SK-N-SH (cell line): ENCODE measurements around the gene PUM1. TPM values are rescaled to one million over a fixed set of nuclear protein-coding genes. Genes with fewer than 3 reads are reported as not detected.

Source experiments
- CTCF ChIA-PET: fragments of 300-600, 350-600 bp; formaldehyde crosslinking; extraction: SDS; loops from one replicate; lab custom pipeline; 2021; lab: Yijun Ruan, JAX
- POLR2A ChIA-PET: fragments of 350-600 bp; sonication (Branson Sonifier 250); formaldehyde crosslinking; extraction: SDS; loops from one replicate; lab custom pipeline; 2020; ENCODE audit warnings: antibody characterized with exemption, inconsistent platforms; lab: Yijun Ruan, JAX
- DNase-seq: peaks from one replicate; pipeline ENCODE4 v3.0.0; 2012
- H2AFZ ChIP-seq: fragments of 200-600 bp; sonication (generic); 2 replicates; pipeline ENCODE4 v1.8.1; 2016; ENCODE audit warnings: antibody characterized with exemption, mild to moderate bottlenecking, low read depth
- H3F3A ChIP-seq: fragments of 200-600 bp; sonication (generic); replicated peaks from 2 replicates; pipeline ENCODE3; 2016; ENCODE audit warnings: antibody characterized with exemption, mild to moderate bottlenecking; ENCODE audit not compliant: insufficient read depth
- H3K27ac ChIP-seq, 2 experiments: fragments of 200-500 bp in 1 of 2; fragments of 200-600 bp in 1 of 2; sonication (Bioruptor generic) in 1 of 2; sonication (generic), shearing (Covaris generic) in 1 of 2; 2 replicates each; pipeline versions ENCODE4 v1.5.1 to v1.6.1; 2014 to 2016; ENCODE audit warnings: low read depth in 2 of 2, inconsistent platforms in 1 of 2, low read length in 1 of 2, mild to moderate bottlenecking in 1 of 2, mixed read lengths in 1 of 2
- H3K27me3 ChIP-seq: fragments of 200-600 bp; sonication (generic), shearing (Covaris generic); 2 replicates; pipeline ENCODE4 v1.6.1; 2016; ENCODE audit warnings: mixed run types; ENCODE audit not compliant: insufficient read depth
- H3K36me3 ChIP-seq, 2 experiments: fragments of 200-500 bp in 1 of 2; fragments of 200-600 bp in 1 of 2; sonication (Bioruptor generic) in 1 of 2; sonication (generic) in 1 of 2; replicated peaks in 1 of 2; 2 replicates each; pipeline versions ENCODE3 to v1.5.1; 2014 to 2016; ENCODE audit warnings: low read length in 1 of 2, mild to moderate bottlenecking in 1 of 2; ENCODE audit not compliant: insufficient read depth in 2 of 2, control insufficient read depth in 1 of 2
- H3K4me1 ChIP-seq, 2 experiments: fragments of 200-500 bp in 1 of 2; fragments of 200-600 bp in 1 of 2; sonication (Bioruptor generic) in 1 of 2; sonication (generic), shearing (Covaris generic) in 1 of 2; 2 replicates each; pipeline versions ENCODE4 v1.5.1 to v1.6.1; 2014 to 2016; ENCODE audit warnings: low read depth in 1 of 2, low read length in 1 of 2, mixed run types in 1 of 2; ENCODE audit not compliant: insufficient read depth in 2 of 2, control insufficient read depth in 1 of 2
- H3K4me2 ChIP-seq: fragments of 200-600 bp; sonication (generic), shearing (Covaris generic); 2 replicates; pipeline ENCODE4 v1.6.1; 2017; ENCODE audit warnings: mixed run types
- H3K4me3 ChIP-seq, 2 experiments: fragments of 200-500 bp in 1 of 2; fragments of 200-600 bp in 1 of 2; sonication (Bioruptor generic) in 1 of 2; sonication (generic), shearing (Covaris generic) in 1 of 2; 2 replicates each; pipeline versions ENCODE4 v1.5.1 to v1.8.1; 2014 to 2016; ENCODE audit warnings: low read depth in 2 of 2, inconsistent platforms in 1 of 2, low read length in 1 of 2, mild to moderate bottlenecking in 1 of 2, mixed read lengths in 1 of 2, moderate library complexity in 1 of 2
- H3K79me2 ChIP-seq: fragments of 200-600 bp; sonication (generic); 2 replicates; pipeline ENCODE4 v1.8.1; 2017; ENCODE audit warnings: mild to moderate bottlenecking; ENCODE audit not compliant: insufficient read depth
- H3K9ac ChIP-seq: fragments of 200-600 bp; sonication (generic); 2 replicates; pipeline ENCODE4 v1.6.1; 2017; ENCODE audit warnings: mixed run types
- H3K9me2 ChIP-seq: fragments of 200-600 bp; sonication (generic); 2 replicates; pipeline ENCODE4 v1.6.1; 2017; ENCODE audit warnings: mixed run types
- H3K9me3 ChIP-seq: fragments of 200-600 bp; sonication (generic); 2 replicates; pipeline ENCODE4 v1.6.1; 2017; ENCODE audit warnings: mixed run types, mild to moderate bottlenecking, moderate library complexity
- H4K20me1 ChIP-seq: fragments of 200-600 bp; sonication (generic); 2 replicates; pipeline ENCODE4 v1.6.1; 2017; ENCODE audit warnings: mild to moderate bottlenecking, mixed run types; ENCODE audit not compliant: insufficient read depth
- CHD2 ChIP-seq: fragments of 150-350 bp; IDR thresholded peaks from 2 replicates; pipeline ENCODE4 v1.6.1; 2018; ENCODE audit warnings: low read length; ENCODE audit not compliant: partially characterized antibody
- CTCF ChIP-seq: fragments of 200-600 bp; sonication (generic); IDR thresholded peaks from 2 replicates; pipeline ENCODE4 v1.6.1; 2017; ENCODE audit warnings: antibody characterized with exemption, mild to moderate bottlenecking, moderate library complexity
- GATA2 ChIP-seq: sonication (generic); formaldehyde crosslinking; IDR thresholded peaks from 2 replicates; pipeline ENCODE4 v1.5.0; 2020; ENCODE audit warnings: mild to moderate bottlenecking, missing genetic modification reagents
- NRF1 ChIP-seq: IDR thresholded peaks from 2 replicates; pipeline ENCODE4 v1.6.1; 2012; ENCODE audit warnings: low read depth, mild to moderate bottlenecking, low read length
- POLR2AphosphoS5 ChIP-seq: IDR thresholded peaks from 2 replicates; pipeline ENCODE4 v1.6.1; 2012; ENCODE audit warnings: low read depth, low read length
- RAD21 ChIP-seq: IDR thresholded peaks from 2 replicates; pipeline ENCODE4 v1.6.1; 2012; ENCODE audit warnings: mild to moderate bottlenecking, low read length
- SMC3 ChIP-seq: IDR thresholded peaks from 2 replicates; pipeline ENCODE4 v1.6.1; 2012; ENCODE audit warnings: low read depth, low read length, improper control_type of control experiment
- TEAD4 ChIP-seq: IDR thresholded peaks from 2 replicates; pipeline ENCODE4 v1.4.0; 2012; ENCODE audit warnings: mild to moderate bottlenecking, borderline replicate concordance; ENCODE audit not compliant: insufficient read depth
- WGBS: methylation state at CpG from one replicate; pipeline ENCODE4 v1.1.6; 2017; ENCODE audit warnings: low lambda C conversion rate; 5-methylcytosine and 5-hydroxymethylcytosine counted together
- polyA plus RNA-seq, 3 experiments: library from polyadenylated mRNA; depleted of rRNA; stranded (reverse); fragments of >200 nt; gene quantifications; 2 replicates each; pipeline ENCODE4 v1.2.3, GENCODE V29; 2012
- TF ChIP-seq, protein P1 (sequence below): fragments of 150-350 bp; IDR thresholded peaks from 2 replicates; pipeline ENCODE4 v1.6.1; 2016; ENCODE audit warnings: mild to moderate bottlenecking, low read depth, low read length

The PUM1 gene
- polyA plus RNA-seq, 1 of the 3 experiments (the other 2 are of a cell fraction) = 66.7 TPM

- no peak for TF ChIP-seq TEAD4
- TF ChIP-seq, protein P1, sequence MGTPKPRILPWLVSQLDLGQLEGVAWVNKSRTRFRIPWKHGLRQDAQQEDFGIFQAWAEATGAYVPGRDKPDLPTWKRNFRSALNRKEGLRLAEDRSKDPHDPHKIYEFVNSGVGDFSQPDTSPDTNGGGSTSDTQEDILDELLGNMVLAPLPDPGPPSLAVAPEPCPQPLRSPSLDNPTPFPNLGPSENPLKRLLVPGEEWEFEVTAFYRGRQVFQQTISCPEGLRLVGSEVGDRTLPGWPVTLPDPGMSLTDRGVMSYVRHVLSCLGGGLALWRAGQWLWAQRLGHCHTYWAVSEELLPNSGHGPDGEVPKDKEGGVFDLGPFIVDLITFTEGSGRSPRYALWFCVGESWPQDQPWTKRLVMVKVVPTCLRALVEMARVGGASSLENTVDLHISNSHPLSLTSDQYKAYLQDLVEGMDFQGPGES = no peak
- peak; percentile 5; the same call in 1 of the 2 replicates for TF ChIP-seq POLR2AphosphoS5
- TF ChIP-seq, all 33 proteins: peak for 1
- 96% methylated on average over 8 of the region's 8 CpGs for WGBS
- no peak overlapping the region for H3K9ac ChIP-seq
- H3K27me3 ChIP-seq = no peaks in the 10 kb centered on the region
- CTCF ChIA-PET = interaction anchor here (0.6 to 47.0 kb wide), 12 partner anchors 10 to 211 kb away, joined by 3 to 1422 read pairs (median 14); no protein-coding TSS in a partner anchor
- peaks cover 0 to 13% of the 10 kb centered on the region in 2 experiments; a peak in 1 of 4 replicates for H3K4me1 ChIP-seq
- POLR2A ChIA-PET = no interaction called here
- no peaks in the 10 kb centered on the region for H3K9me3 ChIP-seq
- H2AFZ ChIP-seq = no peak overlapping the region
- H3K27ac ChIP-seq = peak overlapping the region in 1 of 2 experiments; percentile 31; a peak in 1 of 4 replicates
- H4K20me1 ChIP-seq = no peaks in the 10 kb centered on the region
- H3F3A ChIP-seq = peaks cover 27% of the 10 kb centered on the region
- DNase-seq = no peak
- no peak overlapping the region for H3K4me2 ChIP-seq
- H3K9me2 ChIP-seq = no peaks in the 10 kb centered on the region
- H3K4me3 ChIP-seq = no peak overlapping the region
- H3K79me2 ChIP-seq = no peaks in the 10 kb centered on the region
- peaks cover 31% of the 10 kb centered on the region in 2 experiments for H3K36me3 ChIP-seq
Observed at GRCh38 chr1:30929944-30930525, 135.5 kb downstream of the PUM1 start.

DNA sequence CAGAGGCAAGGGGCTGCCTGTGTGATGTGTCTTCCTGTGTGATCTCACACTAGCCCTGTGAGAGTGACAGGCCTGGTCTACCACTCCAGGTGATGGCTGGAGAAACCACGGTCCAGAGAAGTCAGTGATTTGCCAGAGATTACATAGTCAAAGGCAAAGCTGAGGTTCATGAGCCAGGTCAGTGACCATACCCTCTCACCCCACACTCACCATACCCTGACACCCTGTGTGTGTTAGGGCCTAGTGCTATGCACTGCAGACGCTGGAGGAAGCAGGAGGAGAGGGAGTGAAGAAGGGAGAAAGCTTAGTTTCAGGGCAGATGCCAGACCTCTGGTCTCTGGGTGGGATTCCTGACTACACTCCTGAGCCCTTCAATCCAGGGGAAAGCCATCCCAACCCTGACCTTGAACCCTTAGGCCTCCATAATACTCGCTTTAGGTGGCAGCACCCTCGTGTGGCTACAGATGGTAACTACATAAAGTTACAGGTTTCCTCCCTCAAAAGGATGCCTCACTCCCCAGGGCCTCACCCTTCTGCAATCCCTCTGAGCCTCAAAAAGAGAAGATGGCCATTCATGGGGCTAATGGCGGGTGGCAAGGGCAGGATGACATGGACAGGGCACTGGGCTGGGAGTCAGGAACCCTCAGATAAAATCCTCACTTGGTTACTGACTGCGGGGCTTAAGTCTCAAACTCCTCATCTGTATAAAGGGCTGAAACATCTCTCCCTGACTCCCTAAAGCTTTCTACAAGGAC is 136.2 kb downstream of the PUM1 start:
- CTCF ChIA-PET = interaction anchor here (0.6 to 47.0 kb wide), 28 partner anchors 10 to 210 kb away, joined by 3 to 1422 read pairs (median 4); no protein-coding TSS in a partner anchor

More for the DNA sequence above, 136.2 kb downstream of the PUM1 start:
- Histone ChIP-seq H3K9me3 (no peaks in the 10 kb centered on the region), H4K20me1 (no peaks in the 10 kb centered on the region), H3K79me2 (no peaks in the 10 kb centered on the region), H3K36me3 (peaks cover 25 to 28% of the 10 kb centered on the region in 2 experiments), H3K27me3 (no peaks in the 10 kb centered on the region), H3F3A (peaks cover 27% of the 10 kb centered on the region), H3K27ac (peak overlapping the region in 1 of 2 experiments; percentile 31; a peak in 1 of 4 replicates), H3K4me3 (peak overlapping the region in 1 of 2 experiments; percentile 32; a peak in 1 of 4 replicates), H3K4me2 (no peak overlapping the region), H3K9me2 (no peaks in the 10 kb centered on the region), H3K9ac (no peak overlapping the region), H3K4me1 (peaks cover 0 to 13% of the 10 kb centered on the region in 2 experiments; a peak in 1 of 4 replicates), H2AFZ (no peak overlapping the region)
- TF ChIP-seq NRF1 = no peak
- TF ChIP-seq CTCF = peak; percentile 78
- TF ChIP-seq CHD2 = peak; percentile 7
- no peak for TF ChIP-seq GATA2 (CRISPR knock-in tag)
- TF ChIP-seq RAD21 = peak; percentile 77
- TF ChIP-seq SMC3 = peak; percentile 65
- peak; percentile 70 for DNase-seq
- 52% methylated on average over 6 of the region's 6 CpGs for WGBS
- POLR2A ChIA-PET = no interaction called here
